ENCODE results near the gene NRG2. TPM values are rescaled to one million over a fixed set of nuclear protein-coding genes. Genes with fewer than 3 reads are reported as not detected.

Gene NRG2
- polyA plus RNA-seq, 1 experiment, result not detected

- POLR2A ChIA-PET, result no interaction called here
- peaks cover 20% of the 10 kb centered on the region for H3K27me3 ChIP-seq (ENCODE audit: control insufficient read depth, insufficient read depth, low read length)
- H3K36me3 ChIP-seq (ENCODE audit: control insufficient read depth, insufficient read depth, low read length), result no peaks in the 10 kb centered on the region
- CTCF ChIA-PET, result no interaction called here
- no peak for DNase-seq (ENCODE audit: low read depth)
- no peak for TF ChIP-seq CTCF (IDR thresholded peaks at IDR 0.05; ENCODE audit: insufficient read depth, low read depth, low read length)
- no peak overlapping the region for H3K4me3 ChIP-seq (ENCODE audit: low read depth, low read length)
Measured at GRCh38 chr5:140027807-140028206, 15.3 kb downstream of the NRG2 start.

GRCh38 chr5:140025736-140026135, 17.4 kb downstream of the NRG2 start:
- H3K4me3 ChIP-seq (ENCODE audit: low read depth, low read length), result no peak overlapping the region
- DNase-seq (ENCODE audit: low read depth), result no peak
- TF ChIP-seq CTCF (IDR thresholded peaks at IDR 0.05; ENCODE audit: insufficient read depth, low read depth, low read length), result no peak
- H3K36me3 ChIP-seq (ENCODE audit: control insufficient read depth, insufficient read depth, low read length), result no peaks in the 10 kb centered on the region
- CTCF ChIA-PET, result interaction anchor here (2.9 kb wide), 1 partner anchor 57 kb away, joined by 10 read pairs; no protein-coding TSS in a partner anchor
- H3K27me3 ChIP-seq (ENCODE audit: control insufficient read depth, insufficient read depth, low read length), result peaks cover 28% of the 10 kb centered on the region
- POLR2A ChIA-PET, result no interaction called here

GRCh38 chr5:140024928-140025327, 18.2 kb downstream of the NRG2 start:
- CTCF ChIA-PET, result interaction anchor here (2.9 kb wide), 1 partner anchor 56 kb away, joined by 10 read pairs; no protein-coding TSS in a partner anchor
- peaks cover 25% of the 10 kb centered on the region for H3K27me3 ChIP-seq (ENCODE audit: control insufficient read depth, insufficient read depth, low read length)
- TF ChIP-seq CTCF (IDR thresholded peaks at IDR 0.05; ENCODE audit: insufficient read depth, low read depth, low read length), result no peak
- H3K36me3 ChIP-seq (ENCODE audit: control insufficient read depth, insufficient read depth, low read length), result no peaks in the 10 kb centered on the region
- H3K4me3 ChIP-seq (ENCODE audit: low read depth, low read length), result no peak overlapping the region
- POLR2A ChIA-PET, result no interaction called here
- DNase-seq (ENCODE audit: low read depth), result no peak

GRCh38 chr5:140023611-140024191, 19.4 kb downstream of the NRG2 start:
- no peak for DNase-seq (ENCODE audit: low read depth)
- ChIA-PET POLR2A (no interaction called here), CTCF (interaction anchor here (0.6 kb wide), 1 partner anchor 20 kb away, joined by 3 read pairs; no protein-coding TSS in a partner anchor)
- Histone ChIP-seq H3K36me3 (ENCODE audit: control insufficient read depth, insufficient read depth, low read length) (no peaks in the 10 kb centered on the region), H3K4me3 (ENCODE audit: low read depth, low read length) (no peak overlapping the region), H3K27me3 (ENCODE audit: control insufficient read depth, insufficient read depth, low read length) (peaks cover 27% of the 10 kb centered on the region)
- no peak for TF ChIP-seq CTCF (IDR thresholded peaks at IDR 0.05; ENCODE audit: insufficient read depth, low read depth, low read length)

GRCh38 chr5:140020601-140021177, 22.4 kb downstream of the NRG2 start:
- no peak overlapping the region for H3K4me3 ChIP-seq (ENCODE audit: low read depth, low read length)
- ChIA-PET CTCF (no interaction called here), POLR2A (no interaction called here)
- TF ChIP-seq CTCF (IDR thresholded peaks at IDR 0.05; ENCODE audit: insufficient read depth, low read depth, low read length), result no peak
- no peak for DNase-seq (ENCODE audit: low read depth)
- no peaks in the 10 kb centered on the region for H3K36me3 ChIP-seq (ENCODE audit: control insufficient read depth, insufficient read depth, low read length)
- peaks cover 23% of the 10 kb centered on the region for H3K27me3 ChIP-seq (ENCODE audit: control insufficient read depth, insufficient read depth, low read length)

All from BJ (cell line).